Fibroblast of peridontal ligament (primary cell): ENCODE measurements around the gene ATRNL1.
"Not testable (repeated sequence)": the region's sequence is repeated elsewhere in the genome, so short reads cannot be mapped to it uniquely, and the experiment has no call there.

Source experiments
- DNase-seq: peaks from one replicate; pipeline ENCODE4 v3.0.0-alpha.2; 2010; ENCODE audit errors: extremely low read depth

Gene ATRNL1

GRCh38 chr10:115084277-115084850 lies 8.8 kb upstream of the ATRNL1 start:
- peak; percentile 7 for DNase-seq

- DNase-seq, result no peak
These were observed 2.0 kb upstream of the ATRNL1 start for GRCh38 chr10:115091161-115091560.

GRCh38 chr10:115092258-115092554 lies 959 bp upstream of the ATRNL1 start:
- DNase-seq, result no peak

DNA sequence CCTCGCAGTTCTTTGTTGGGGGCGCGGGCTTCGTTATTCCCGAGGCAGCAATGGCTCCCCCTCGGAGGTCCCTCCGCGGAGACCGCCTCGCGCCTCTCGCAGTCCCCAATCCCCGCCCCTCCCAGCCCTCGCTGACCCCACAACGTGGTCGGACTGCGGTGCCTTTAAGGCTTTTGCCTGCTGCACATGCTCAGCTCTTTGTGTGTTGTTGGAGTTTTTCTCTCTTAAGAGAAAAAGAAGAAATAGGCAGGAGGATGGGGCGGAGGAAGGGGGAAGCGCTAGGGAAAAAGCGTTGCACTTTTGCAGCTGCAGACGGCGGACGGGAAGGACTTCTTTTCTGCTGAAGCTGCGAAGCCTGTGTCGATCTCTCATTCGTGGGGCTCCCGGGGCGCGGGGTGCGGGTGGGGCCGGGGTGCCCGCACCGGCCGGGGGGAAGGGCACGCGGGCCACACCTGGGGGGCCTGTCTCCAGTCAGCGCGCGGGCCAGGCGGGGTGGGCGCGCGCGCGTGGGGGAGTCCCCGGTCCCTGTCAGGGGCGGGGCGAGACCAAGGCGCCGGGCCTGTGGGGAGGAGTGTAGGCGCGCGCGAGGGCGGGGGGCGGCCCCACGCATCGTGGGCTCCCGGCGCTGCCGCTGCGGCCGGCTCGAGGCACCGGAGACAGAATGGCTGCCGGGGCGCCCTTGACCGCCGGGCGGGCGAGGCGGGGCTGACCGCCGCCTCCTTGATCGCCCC lies 445 bp upstream of the ATRNL1 start:
- DNase-seq, result peak; percentile 13

DNA sequence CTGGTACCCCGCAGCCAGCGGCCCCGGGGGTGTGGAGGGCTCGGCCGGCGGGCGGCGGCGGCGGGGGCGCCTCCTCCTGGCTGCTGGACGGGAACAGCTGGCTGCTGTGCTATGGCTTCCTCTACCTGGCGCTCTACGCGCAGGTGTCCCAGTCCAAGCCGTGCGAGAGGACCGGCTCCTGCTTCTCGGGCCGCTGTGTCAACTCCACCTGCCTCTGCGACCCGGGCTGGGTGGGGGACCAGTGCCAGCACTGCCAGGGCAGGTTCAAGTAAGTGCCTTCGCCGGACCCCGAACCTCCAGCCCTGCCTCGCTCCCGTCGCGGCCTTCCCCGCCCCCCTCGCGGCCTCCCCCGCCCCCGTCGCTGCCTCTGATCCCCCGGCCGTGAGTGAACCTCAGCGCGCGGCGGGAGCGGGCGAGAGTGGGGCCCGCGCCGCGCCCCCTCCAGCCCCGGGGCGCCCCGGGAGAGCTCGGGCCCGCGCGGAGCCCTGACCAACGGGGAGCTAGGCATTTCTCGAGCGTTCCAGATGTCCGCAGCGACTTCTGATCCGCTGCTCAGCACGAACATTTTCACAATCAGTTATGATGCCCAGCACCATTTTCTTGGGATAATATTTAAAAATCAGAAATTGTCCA lies 727 bp downstream of the ATRNL1 start:
- DNase-seq, result no peak

GRCh38 chr10:115094416-115095140 lies 1.4 kb downstream of the ATRNL1 start:
- no peak for DNase-seq

GRCh38 chr10:115095758-115096157 lies 2.6 kb downstream of the ATRNL1 start:
- DNase-seq, result no peak

DNA sequence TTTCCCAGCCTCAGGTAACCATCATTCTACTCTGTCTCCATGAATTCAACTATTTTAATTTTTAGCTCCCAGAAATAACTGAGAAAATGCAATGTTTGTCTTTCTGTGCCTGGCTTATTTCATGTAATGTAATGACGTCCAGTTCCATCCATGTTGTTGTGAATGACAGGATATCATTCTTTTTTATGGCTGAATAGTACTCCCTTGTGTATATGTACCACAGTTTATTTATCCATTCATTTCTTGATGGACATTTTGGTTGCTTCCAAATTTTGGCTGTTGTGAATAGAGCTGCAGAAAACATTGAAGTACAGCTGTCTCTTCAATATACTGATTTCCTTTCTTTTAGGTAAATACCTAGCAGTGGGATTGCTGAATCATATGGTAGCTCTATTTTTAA lies 10.5 kb downstream of the ATRNL1 start:
- no peak for DNase-seq

DNA sequence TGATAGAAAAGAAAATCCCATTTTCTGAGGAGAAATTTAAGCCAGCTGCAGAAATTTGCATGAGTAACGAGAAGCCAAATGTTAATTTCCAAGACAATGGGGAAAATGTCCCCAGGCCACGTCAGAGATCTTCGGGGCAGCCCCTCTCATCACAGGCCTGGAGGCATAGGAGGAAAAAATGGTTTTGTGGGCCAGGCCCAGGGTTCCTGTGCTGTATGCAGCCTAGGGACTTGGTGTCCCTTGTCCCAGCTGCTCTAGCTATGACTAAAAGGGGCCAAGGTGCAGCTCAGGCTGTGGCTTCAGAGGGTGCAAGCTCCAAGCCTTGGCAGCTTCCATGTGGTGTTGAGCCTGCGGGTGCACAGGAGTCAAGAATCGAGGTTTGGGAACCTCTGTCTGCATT lies 12.2 kb downstream of the ATRNL1 start:
- DNase-seq, result not testable (repeated sequence)

DNA sequence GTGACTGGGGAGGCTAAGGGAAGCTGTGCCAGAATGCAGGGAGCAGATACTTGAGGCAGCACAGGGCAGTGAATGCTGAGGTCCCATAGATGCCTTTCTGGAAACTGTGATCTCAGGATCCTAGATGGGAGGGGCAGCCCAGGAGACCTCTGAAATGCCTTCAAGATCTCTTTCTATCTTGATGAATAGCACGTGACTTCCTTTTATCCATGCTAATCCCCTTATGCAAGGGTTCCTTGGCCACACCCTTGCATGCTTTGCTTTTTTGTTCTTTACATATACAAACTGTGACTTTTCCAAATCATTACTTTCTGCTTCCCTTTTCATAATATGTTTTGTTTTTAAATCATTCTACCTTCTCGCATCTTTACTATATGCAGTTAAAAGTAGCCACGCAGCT lies 14.7 kb downstream of the ATRNL1 start:
- DNase-seq, result no peak

DNA sequence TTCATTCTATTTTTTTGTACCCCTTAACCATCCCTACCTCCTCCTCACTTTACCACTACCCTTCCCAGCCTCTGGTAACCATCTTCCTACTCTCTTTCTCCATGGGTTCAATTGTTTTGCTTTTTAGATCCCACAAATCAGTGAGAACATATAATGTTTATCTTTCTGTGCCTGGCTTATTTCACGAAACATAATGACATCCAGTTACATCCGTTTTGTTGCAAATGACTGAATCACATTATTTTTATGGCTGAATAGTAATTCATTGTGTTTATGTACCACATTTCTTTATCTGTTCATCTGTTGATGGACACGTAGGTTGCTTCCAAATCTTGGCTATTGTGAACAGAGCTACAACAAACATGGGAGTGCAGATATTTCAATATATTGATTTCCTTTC lies 24.1 kb downstream of the ATRNL1 start:
- no peak for DNase-seq

GRCh38 chr10:115118346-115118745 lies 25.2 kb downstream of the ATRNL1 start:
- no peak for DNase-seq

DNA sequence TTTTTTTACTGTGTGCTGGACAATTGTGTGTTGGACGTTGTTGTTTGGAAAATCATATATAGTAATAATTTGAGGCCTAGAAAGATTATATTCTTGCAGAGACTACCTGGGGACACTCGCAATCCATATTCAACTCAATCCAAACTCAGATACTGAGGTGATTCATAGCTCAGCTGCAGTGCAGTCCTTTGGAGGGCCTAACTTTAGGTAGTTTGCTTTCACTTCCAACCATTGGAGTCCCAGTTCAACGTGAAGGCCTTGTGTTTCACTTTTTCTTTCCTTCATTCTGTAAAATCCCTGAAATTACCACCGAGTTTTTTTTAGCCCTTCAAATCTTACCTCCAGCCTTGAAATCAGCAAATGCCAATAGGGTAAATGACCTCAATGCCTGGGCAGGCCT lies 32.3 kb downstream of the ATRNL1 start:
- no peak for DNase-seq

DNA sequence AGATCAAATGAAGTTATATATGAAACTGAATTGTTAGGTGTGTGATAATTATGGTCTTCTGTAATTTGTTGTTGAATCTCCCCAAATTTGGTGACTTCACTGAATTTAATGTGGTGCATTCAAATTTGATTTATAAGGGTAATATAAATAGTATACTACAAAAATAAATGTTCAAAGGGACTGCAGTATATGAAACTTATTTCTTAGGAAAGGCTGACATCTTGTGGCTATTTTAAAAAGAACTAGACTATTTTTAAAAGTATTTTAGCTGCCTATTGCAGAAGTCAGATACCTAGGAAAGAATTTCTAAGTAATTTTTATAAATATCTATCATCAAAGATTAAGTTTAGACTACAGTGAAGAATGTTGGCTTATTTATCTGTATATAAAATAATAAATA lies 36.6 kb downstream of the ATRNL1 start:
- peak; percentile 62 for DNase-seq

DNA sequence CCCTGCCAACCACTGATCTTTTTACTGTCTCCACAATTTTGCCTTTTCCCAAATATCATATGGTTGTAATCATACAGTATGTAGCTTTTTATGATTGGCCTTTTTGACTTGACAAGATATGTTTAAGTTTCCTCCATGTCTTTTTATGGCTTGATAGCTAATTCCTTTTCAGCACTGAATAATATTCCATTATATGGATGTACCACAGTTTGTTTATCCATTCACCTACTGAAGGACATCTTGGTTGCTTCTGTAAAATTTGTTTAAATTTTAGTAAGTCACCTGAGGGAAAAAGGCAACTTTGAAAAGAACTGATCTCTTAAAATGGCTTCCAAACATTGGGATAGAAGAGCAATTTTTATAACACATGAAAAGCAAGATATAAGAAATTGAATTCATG lies 43.5 kb downstream of the ATRNL1 start:
- no peak for DNase-seq

DNA sequence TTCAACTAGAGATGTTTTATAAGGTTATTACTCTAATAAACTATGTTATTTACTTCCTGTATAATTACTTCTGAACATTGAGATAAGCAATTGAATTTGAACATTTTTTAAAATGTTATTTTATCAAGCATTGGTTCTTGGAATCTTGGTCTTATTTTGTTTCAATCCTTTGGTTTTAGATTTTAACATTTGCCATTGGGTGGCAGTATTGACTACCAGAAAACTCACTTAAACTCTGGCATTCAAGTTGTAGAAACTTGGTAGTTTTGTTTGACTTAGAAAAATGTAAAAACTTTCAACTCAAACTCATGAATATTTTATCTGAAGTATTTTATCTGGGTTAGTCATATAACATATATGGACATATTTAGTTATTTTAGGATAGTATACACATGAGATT lies 48.1 kb downstream of the ATRNL1 start:
- peak; percentile 12 for DNase-seq

- DNase-seq, result no peak
These were observed 64.2 kb downstream of the ATRNL1 start for GRCh38 chr10:115157357-115157756.

DNA sequence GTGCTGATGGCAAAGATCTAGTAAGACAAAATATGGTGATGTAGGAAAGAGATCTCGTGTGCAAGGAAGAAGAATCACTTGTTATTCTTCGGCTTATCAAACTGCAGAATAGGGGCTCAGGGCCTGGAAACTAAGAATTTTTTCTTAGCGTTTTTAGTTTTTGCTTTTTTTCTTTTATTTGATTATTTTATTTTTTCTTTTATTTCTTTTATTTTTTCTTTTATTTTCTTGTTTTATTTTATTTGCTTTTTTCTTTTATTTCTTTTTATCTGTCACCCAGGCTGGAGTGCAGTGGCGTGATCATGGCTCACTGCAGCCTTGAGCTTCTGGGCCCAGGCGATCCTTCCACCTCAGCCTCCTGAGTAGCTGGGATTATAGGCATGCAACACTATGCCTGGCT lies 70.0 kb downstream of the ATRNL1 start:
- DNase-seq, result no peak

DNA sequence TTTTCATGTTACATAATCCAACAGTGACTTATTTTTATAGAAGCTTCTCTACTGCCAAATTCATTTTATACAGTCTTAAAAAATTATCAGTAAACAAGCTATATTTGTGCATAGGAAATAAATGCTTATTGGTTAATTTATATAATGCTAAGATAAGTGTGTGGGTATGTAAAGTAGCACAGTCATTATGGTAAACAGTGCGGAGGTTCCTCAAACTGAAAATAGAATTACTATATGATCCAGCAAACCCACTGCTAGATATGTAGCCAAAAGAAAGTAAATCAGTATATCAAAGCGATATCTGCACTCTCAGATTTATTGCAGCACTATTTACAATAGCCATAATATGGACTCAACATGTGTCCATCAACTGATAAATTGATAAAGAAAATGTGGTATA lies 71.1 kb downstream of the ATRNL1 start:
- DNase-seq, result no peak

GRCh38 chr10:115167751-115168150 lies 74.6 kb downstream of the ATRNL1 start:
- no peak for DNase-seq

- peak; percentile 24 for DNase-seq
These were observed 78.3 kb downstream of the ATRNL1 start for GRCh38 chr10:115171392-115171960.

- DNase-seq, result no peak
These were observed 80.8 kb downstream of the ATRNL1 start for GRCh38 chr10:115173915-115174443.
